HG03108 (cell line): ENCODE measurements around the gene SPEG.

Experiments used
- ATAC-seq: cut with Tn5 transposase; IDR thresholded peaks from one replicate; pipeline ENCODE4 v1.9.1; 2021; ENCODE audit warnings: moderate library complexity; ENCODE audit not compliant: unreplicated experiment

Gene SPEG

DNA sequence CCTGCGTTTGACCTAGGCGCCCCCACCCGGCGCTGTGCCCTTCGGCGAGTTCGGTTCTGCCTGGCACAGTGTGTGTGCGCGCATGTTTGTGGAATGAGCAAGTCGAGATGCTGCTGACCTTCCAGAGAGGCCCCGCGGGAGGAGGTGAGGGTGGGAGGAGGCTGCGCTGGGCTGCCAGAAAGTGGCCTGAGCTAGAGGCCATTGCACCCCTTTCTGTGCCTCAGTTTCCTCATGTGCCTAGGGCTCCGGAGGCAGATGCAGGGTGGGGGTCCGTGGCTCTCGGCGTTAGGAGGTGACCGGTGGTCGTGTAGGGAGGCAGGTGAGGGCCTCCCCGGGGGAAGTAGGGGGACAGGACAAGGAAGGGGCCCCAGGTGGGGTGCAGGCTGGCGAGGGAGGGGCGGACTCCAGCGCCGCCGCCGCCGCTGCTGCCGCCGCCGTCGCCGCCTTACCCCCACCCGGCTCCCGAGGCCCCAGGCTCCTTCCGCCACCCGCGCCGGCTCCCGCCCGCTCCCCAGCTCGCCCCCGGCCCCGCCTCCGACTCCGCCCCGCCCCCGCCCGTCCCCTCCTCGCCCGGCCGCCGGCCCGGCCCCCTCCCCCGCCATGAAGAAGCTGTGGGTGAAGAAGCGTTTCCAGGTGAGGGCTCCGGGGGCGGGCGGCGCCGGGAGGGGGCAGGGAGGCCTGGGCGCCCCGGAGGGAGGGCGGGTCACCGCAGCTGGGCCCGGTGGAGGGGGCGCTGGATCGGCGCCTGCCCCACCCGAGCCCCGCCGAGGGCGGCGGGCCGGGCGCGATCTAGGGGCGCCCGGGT, 7.0 kb downstream of the SPEG start:
- ATAC-seq = no peak

DNA sequence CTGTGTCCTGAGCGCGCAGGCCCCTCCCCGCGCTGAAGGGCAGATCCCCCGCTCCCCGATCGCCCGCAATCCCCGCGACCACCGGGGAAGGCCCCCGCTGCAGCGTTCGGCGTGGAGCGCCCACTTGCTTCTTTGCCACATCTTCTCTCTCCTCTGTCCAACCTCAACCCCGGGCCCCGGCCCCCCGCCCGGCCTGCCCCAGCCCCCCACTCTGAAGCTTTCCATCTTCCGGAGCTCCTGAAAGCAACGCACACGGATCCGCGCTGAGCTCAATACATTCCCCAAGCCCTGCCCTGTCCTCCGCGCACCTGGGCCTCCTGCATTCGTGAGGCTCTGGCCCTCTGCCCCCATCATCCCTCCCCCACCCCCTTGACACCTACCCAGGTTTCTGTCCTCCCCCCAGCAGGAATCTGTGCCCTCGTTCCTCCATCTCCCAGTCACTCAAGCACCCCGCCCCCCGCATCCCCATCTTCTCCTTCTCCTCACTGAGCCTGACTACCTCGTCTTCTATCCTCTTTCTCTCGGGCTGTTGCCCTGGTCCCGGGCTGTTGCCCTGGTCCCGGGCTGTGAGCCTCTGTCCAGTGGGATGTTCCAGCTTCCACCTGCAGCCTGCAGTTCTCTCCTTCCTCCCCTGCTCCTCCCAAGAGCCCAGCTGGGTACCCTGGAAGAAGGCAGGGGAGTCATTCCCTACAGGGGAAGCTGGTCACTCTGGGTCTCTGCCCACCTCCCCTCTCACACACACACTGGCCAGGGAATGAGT, 7.8 kb downstream of the SPEG start:
- ATAC-seq = no peak

DNA sequence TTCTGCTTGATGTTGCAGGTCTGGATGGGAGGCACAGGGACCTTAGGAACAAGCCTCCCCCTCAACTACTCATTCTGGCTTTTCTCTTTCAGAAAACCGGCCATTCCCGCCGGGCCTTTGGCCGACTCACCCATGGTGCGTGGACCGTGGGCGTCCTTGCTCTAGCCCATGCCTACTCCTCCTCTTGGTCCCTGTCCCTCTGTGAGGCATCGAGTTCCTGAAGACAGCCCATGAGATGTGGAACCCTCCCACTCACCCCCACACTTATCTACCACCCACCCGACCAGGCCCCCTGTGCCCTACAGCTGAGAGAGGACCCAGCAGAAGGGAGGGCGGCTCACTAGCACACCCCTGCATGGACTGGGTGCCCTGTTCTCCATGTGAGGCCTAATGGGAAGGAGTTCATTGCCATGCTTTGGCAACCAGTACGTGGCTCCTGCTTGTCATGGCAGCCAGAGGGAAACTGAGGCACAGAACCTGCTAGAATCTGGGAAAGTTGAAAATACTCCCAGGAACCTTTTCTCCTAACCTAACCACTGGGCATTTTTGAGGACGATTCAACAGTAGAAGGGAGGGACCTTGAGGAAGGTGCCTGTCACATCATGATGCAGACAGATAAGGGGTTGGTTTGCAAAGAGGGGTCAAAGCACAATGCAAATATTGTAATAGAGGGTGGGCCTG, 8.5 kb downstream of the SPEG start:
- ATAC-seq = no peak

DNA sequence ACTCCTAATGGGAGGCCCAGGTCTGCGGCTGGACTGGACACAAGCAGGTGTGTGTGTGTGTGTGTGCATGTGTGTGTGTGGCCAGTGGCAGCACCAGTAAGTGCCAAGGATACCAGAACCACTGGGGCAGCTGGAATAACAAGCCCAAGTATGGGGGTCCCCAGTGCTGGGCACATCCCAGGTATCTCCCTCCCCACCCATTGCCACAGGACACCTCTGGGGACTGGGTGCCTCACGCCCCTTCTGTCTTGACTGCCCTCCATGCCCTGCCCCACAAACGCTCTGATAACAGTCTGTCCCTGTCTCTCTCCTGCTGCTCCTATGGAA, 9.0 kb downstream of the SPEG start:
- no peak for ATAC-seq

DNA sequence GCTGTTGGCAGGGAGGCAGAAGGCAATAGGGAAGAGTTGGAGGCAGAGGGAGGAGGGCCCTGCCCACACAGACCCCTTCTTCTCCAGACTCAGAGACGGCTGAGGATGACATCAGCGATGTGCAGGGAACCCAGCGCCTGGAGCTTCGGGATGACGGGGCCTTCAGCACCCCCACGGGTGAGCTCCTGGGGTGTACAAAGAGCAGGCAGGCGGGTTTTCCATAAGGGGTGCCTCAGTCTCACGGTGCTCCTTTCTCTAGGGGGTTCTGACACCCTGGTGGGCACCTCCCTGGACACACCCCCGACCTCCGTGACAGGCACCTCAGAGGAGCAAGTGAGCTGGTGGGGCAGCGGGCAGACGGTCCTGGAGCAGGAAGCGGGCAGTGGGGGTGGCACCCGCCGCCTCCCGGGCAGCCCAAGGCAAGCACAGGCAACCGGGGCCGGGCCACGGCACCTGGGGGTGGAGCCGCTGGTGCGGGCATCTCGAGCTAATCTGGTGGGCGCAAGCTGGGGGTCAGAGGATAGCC, 10.0 kb downstream of the SPEG start:
- ATAC-seq = no peak

DNA sequence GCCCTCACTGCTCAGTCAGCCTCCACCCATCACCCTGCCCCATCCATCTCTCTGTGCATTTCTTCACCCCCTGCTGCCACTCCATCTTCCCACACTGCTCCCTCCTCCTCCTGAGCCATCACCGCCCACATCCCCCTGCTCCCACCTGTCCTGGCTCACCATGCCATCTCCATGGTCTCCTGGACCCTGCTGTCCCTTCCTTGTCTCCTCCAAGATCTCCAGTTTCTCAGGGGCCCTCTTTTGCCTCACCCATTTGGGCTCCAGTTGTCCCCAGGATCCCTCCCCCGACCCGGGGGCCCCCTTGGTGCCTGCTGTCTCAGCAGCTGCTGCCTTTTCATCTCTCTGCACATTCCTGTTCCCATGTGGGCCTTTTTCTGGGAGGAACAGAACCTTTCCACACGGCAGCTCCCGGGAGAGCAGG, 10.6 kb downstream of the SPEG start:
- no peak for ATAC-seq

DNA sequence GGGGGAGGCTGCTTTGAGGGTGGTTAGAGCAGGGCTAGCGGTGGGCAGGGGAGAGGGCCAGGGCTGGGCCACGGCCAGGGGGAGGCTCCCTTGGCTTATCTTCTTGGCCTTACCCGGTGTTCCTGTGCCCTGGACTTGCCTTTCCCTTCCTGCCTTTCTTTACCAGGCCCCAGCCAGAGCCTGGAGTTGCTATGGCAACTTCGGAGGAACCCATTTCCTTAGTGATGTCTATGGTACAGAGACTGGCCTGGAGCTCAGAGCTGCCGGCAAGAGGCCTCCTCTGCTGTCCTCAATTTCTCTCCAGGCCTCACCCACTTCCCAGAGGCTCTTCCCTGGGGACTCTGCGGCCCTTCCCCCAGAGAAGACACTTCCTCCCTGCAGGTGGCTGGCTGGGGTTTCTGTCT, 11.5 kb downstream of the SPEG start:
- ATAC-seq = no peak

DNA sequence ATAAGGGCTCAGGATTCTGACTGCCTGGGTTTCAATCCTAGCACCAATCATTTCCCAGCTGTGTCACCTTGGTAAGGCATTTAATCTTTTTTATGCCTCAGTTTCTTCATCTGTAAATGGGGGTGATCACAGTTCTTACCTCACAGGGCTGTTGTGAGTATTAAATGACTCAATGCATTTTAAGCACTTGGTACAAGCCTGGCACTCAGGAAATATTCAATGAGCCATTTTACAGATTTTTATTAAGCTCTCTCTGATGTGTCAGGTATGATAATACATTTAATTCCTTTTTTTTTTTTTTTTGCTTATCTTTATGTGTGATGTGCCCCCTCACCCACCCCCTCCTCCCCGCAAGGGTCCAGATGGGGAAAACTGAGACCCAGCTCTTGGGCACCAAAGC, 12.0 kb downstream of the SPEG start:
- ATAC-seq = no peak

DNA sequence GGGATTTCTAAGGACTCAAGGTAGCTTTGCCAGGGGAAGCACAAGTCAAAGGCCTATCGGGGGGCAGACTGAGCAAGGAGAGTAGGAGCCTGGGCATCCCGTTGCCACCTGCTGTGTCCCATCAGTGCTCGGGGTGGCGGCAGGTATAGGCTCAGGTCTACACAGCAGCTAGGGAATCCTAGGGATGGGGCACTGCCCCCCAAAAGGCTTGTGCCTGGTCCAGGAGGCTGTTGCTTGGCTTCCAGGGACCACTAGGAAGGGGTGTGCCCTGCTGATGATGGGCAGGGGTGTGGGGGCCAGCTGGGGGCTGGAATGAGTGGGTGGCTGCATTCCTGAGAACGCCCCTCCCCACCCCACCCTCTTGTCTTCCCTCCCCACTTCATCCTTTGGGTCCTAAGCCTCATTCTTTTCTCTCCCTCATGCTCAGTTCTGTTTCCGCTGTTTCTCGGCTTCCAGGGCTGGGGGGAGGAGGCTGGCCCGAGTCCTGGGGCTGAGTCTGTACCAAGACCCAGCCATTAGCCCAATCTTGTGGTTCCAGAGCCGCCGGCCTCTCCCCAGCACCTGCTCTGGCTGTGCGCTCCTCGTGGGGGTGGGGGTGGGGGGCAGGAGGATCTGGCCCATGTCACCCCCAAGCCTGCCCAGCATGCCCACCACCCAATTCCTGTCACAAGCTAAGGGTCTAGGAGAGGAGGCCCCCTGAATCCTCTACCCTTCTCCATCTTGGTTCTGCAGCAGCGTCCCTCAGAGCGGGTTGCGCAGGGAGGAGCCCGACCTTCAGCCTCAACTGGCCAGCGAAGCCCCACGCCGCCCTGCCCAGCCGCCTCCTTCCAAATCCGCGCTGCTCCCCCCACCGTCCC, 12.8 kb downstream of the SPEG start:
- no peak for ATAC-seq

DNA sequence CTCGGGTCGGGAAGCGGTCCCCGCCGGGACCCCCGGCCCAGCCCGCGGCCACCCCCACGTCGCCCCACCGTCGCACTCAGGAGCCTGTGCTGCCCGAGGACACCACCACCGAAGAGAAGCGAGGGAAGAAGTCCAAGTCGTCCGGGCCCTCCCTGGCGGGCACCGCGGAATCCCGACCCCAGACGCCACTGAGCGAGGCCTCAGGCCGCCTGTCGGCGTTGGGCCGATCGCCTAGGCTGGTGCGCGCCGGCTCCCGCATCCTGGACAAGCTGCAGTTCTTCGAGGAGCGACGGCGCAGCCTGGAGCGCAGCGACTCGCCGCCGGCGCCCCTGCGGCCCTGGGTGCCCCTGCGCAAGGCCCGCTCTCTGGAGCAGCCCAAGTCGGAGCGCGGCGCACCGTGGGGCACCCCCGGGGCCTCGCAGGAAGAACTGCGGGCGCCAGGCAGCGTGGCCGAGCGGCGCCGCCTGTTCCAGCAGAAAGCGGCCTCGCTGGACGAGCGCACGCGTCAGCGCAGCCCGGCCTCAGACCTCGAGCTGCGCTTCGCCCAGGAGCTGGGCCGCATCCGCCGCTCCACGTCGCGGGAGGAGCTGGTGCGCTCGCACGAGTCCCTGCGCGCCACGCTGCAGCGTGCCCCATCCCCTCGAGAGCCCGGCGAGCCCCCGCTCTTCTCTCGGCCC, 13.6 kb downstream of the SPEG start:
- no peak for ATAC-seq

DNA sequence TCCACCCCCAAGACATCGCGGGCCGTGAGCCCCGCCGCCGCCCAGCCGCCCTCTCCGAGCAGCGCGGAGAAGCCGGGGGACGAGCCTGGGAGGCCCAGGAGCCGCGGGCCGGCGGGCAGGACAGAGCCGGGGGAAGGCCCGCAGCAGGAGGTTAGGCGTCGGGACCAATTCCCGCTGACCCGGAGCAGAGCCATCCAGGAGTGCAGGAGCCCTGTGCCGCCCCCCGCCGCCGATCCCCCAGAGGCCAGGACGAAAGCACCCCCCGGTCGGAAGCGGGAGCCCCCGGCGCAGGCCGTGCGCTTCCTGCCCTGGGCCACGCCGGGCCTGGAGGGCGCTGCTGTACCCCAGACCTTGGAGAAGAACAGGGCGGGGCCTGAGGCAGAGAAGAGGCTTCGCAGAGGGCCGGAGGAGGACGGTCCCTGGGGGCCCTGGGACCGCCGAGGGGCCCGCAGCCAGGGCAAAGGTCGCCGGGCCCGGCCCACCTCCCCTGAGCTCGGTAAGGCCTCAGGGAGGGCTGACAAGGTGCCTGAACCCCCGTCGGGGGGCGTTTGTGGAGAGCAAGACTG, 14.2 kb downstream of the SPEG start:
- no peak for ATAC-seq

DNA sequence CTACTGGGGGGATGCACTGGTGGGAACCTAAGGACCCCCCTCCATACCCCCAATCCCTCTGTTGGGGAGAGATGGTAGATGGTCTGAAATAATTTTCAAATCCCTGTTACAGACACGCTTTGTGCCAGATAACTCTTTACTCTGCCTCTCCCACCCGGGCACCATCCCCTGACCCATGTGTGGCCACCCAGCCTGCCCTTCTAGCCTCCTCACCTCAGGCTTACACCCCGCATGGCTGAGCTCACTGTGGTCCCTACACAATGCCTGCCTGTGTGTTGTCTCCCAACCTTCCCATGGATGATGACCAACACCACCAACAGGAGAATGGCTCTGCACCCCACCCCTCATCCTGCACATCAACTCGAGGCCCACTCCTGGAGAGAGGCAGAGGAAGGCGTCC, 15.0 kb downstream of the SPEG start:
- ATAC-seq = no peak

DNA sequence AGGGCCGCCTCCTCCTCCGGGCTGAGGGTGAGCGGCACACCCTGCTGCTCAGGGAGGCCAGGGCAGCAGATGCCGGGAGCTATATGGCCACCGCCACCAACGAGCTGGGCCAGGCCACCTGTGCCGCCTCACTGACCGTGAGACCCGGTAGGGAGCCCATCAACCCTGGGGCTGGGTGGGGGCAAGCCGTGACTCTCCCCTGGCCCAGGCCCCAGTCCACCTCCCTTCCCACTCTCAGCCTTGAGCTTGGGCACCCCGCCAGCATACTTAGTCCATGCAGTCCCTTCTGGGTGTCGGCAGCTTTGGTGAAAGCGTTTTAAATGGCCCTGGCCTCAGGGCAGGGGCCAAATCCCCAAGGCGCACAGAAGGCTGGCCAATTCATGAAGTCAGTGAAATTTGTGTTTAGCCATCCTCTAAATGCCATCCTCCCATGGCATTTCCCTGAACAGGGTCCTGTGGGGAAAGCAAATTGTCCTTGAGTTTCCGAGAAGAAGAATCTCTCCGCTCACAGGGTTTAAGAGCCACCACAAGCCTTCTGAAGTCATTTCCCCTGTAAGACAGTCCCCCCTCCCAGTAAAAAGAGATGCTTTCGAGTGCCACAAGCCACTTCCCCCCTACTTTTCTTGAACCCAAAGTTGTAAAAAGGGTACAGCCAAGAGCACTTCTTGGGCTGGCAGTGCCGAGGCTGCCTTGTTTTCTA, 17.2 kb downstream of the SPEG start:
- ATAC-seq = no peak

DNA sequence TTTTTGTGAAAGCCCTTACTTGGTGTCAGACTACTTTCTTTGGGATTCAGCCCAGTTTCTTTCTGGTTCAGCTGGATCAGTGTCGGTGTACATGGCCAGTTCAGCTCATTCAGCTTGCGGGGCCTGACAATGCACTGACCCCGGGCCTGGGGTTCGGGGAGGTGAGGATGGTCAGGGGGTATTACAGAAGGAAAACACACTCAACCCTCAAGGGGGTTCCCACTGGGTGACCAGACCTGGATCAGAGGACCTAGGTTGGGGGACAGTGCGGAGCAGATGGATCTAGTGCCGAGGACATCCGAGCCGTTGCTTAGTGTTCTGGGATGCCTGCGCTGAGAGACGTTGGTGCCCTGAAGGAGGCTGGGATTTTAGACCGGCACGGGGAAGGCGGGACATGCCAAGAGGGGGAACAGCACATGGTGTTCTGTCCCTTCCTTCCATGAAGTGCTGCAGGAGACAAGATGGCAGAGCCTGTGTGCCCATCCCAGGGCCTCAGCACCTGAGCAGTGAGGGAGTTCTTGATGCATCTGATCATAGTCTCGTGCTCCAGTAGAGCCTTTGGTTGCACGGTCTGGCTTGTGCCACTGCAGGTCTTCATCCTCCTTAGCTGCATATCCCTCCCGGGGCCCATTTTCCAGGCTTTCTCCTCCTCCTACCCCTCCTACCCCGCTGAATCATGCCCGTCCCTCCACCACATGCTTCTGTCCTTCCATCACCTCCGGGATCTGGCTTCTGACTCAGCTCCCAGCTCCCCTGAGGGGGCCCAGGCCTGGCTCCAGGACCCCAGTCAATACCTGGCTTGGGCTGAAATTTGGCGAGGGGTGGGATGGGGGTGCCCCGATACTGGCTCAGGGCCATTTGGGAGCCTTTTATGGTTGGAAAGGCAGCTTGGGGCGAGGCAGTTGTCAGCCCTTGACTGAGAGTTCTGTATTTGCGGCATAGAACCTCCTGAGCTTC, 18.0 kb downstream of the SPEG start:
- no peak for ATAC-seq

DNA sequence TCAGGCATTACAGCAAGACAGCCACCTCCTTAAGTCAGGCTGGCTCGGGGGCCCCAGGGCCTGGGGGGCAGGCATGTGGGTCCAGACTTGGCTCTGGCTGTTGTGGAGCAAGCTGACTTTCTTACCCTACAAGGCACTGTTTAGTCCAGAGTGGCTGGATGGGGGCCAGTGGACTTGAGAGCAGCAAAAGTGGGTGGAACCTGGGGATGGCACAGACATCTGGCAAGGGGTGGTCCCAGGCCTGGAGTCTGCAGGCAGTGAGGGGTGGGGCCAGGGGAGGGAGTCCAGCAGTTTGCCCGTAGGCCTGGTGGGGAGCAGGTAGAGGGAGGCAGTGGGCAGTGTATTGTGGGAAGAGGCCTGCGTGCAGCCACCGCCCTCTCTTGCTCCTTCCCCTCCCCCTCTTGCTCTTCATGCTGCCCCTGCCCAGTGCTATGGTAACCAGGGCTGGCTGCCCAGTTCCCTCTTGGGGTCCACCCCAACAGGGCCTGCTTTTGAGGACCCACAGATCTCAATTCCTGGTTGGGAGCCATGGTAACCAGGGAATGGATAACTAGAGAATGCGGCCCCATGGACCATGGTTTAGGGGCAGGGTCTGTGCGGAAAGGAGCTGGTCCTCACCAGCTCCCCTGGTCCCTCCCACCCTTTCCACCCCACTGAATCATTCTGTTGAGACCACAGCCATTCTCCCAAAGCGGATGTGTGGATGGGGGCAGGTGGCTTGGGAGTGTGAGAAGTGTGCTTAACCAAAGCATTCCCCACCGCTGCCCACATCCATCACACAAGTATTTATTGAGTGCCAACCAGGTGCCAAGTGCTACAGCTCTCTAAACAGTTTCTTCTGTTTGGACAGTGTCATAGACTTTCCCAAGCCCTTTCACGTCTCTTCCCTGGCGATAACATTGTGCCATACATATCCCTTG, 19.3 kb downstream of the SPEG start:
- ATAC-seq = no peak

DNA sequence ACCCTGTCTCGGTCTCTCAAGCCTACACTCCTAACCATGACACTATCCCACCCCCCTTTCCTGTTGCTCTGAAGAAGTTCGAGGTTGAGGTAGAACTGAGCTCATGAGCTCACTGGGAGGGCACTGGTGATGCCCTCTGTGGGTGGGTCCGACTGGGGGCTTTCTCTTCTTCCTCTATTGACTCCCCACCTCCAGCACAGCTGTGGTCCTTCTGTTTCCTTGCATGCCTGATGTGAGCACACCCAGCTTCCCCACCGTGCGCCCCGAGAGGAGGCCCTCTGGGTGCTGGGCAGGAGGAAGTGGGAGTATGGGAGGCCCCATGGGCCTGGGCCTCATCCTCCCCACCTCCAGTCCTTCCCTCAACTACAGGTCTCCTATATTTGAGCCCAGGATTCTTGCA, 20.9 kb downstream of the SPEG start:
- ATAC-seq = no peak

DNA sequence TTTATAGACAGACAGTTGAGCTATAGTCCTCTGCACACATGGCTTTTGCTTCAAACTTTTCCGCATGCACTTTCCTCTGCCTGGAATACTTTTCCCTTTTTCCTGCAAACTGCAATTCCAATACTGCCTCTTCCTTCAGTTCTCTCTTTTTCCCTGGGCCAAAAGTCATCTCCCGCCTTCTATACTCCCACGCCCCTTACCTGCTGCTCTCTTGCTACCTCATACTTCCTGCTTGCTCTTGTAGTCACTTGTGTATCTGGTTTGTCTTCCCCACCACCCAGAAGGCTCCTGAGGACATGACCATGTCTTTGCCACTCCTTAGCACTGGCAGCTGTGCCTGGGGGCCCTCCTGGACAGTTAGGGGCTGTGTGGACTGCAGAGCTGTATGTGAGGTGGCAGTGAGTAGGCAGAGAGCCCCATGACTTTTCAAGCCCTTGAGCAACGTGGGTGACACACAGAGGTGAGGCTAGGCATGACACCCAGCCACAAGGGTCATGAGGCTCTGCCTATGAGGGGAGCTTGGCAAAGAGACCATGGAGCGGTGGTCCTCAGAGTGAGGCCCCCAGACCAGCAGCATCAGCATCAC, 23.2 kb downstream of the SPEG start:
- ATAC-seq = no peak
